Measurements from ENCODE around the gene TIMM29.

- TF ChIP-seq CTCF (IDR thresholded peaks at IDR 0.05) (no peak), POLR2A (IDR thresholded peaks at IDR 0.05) (no peak)
Observed at GRCh38 chr19:10882108-10882457, 46.5 kb upstream of the TIMM29 start.

Data from testis (tissue), 2 donors.